WI38 (cell line): Measurements from ENCODE around the gene NMBR.

Experiments used
- H3K4me3 ChIP-seq: 2 replicates; pipeline ENCODE4 v1.5.1; 2011; ENCODE audit warnings: low read depth, mild to moderate bottlenecking, control low read depth, low read length
- CTCF ChIP-seq: IDR thresholded peaks from 2 replicates; pipeline ENCODE4 v1.5.1; 2012; ENCODE audit warnings: low read depth, mild to moderate bottlenecking, control low read depth, low read length

Gene NMBR

DNA sequence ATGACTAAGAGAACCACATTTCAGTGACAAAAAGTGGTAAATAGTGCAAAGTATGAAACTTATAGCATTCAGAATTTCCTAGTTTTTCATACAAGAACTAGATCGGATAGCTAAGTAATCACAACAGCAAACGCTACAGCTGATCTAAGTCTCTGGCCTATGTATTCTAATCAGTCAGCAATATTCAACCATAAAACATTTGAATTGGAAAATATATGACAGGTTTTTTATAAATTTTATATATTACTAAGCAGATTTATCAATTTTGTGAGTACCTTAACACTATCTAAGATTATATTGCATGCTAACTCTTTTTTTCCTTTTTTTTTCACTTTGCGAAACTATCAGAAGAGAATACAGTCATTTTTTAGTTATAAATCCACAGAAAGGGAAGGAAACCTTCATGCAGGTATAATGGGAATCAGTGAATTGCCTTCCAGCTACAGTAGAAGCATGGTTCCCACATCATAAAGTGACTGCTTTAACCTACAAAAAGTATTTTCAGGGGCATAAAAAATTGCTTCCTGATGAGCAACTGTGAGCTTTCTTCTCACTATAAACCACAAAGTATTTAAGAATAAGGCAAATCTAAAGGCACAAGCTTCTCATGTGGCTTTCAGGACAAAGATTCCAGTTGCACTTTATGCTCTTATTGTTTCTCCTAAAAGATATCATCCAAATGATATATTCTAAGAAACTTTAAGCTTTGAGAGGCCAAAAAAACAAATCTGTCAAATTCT lies 88.2 kb downstream of the NMBR start:
- no peak overlapping the region for H3K4me3 ChIP-seq
- TF ChIP-seq CTCF: no peak

- no peak overlapping the region for H3K4me3 ChIP-seq
- TF ChIP-seq CTCF: no peak
Measured at GRCh38 chr6:142055219-142055618, 91.7 kb downstream of the NMBR start.

DNA sequence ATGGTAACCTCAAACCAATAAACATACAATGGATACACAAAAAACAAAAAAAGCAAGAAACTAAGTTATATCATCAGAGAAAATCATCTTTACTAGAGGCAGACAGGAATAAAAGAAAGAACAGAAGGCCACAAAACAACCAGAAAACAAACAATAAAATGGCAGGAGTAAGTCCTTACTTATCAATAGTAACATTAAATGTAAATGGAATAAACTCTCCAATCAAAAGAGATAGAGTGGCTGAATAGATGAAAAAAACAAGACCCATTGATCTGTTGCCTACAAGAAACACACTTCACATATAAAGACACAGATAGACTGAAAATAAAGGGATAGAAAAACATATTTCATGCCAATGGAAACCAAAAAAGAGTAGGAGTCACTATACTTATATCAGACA lies 95.5 kb downstream of the NMBR start:
- no peak for TF ChIP-seq CTCF
- H3K4me3 ChIP-seq: no peak overlapping the region

- H3K4me3 ChIP-seq: no peak overlapping the region
- no peak for TF ChIP-seq CTCF
Measured at GRCh38 chr6:142048593-142048980, 98.3 kb downstream of the NMBR start.

DNA sequence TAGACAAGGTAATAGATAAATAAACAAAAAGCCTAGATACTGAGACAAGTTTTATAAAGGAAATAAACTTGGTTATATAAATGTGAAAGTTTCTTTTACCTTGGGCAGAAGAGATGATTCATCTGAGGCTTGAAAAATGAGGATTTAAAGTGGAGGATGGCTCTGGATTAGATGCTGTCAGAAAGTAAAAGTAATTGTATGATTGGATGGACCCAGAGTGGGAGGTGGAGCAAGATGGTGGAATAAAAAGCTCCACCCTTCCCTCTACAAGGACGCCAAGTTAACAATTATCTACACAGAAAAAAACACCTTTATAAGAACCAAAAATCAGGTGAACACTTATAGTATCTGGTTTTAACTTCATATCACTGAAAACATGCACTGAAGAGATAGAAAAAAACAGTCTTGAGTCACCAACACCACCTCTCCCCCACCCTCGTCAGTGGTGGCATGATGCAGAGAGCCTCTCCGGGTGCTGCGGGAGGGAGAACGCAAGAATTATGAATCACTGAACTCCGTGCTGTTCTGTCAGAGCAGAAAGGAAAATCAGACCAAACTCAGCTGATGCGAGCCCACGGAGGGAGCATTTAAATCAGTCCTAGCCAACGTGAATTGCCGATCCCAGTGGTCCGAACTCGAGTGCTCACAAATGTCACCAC lies 98.9 kb downstream of the NMBR start:
- H3K4me3 ChIP-seq: no peak overlapping the region
- no peak for TF ChIP-seq CTCF

- no peak; the same call in 1 of the 2 replicates for TF ChIP-seq CTCF
Measured at GRCh38 chr6:142045380-142046278, 101.3 kb downstream of the NMBR start.

More at GRCh38 chr6:142045380-142046278, 101.3 kb downstream of the NMBR start:
- no peak overlapping the region for H3K4me3 ChIP-seq
